Lower leg skin (tissue), 3 donors: Measurements from ENCODE around the gene EIF2S2.

Experiments
- CTCF ChIP-seq, 3 donors: fragments of 450-650 bp; IDR thresholded peaks; one replicate each; pipeline ENCODE4 v1.5.1; 2016; ENCODE audit warnings: antibody characterized with exemption in 3 of 3, mild to moderate bottlenecking in 3 of 3, moderate library complexity in 2 of 3
- POLR2A ChIP-seq, 2 donors: fragments of 450-650 bp; IDR thresholded peaks; one replicate each; pipeline ENCODE4 v1.6.1; 2016 to 2017; ENCODE audit warnings: antibody characterized with exemption in 2 of 2, mild to moderate bottlenecking in 1 of 2, moderate library complexity in 1 of 2

- no peak for TF ChIP-seq CTCF (IDR thresholded peaks at IDR 0.05)
- TF ChIP-seq POLR2A (IDR thresholded peaks at IDR 0.05): no peak
Observed at GRCh38 chr20:34124469-34125249, 12.6 kb upstream of the EIF2S2 start.
